ENCODE measurements around the gene SUSD2. TPM values are rescaled to one million over a fixed set of nuclear protein-coding genes. Genes with fewer than 3 reads are reported as not detected.
A peak's percentile ranks its signal among the peaks of the same experiment; 100 is the strongest.
"Not testable (repeated sequence)": the region's sequence is repeated elsewhere in the genome, so short reads cannot be mapped to it uniquely, and the experiment has no call there.

Gene SUSD2
- total and polyA plus RNA-seq, 2 donors (not counting 1 experiment from before 2014, with no cell fraction given): 10.6 to 11.9 TPM

DNA sequence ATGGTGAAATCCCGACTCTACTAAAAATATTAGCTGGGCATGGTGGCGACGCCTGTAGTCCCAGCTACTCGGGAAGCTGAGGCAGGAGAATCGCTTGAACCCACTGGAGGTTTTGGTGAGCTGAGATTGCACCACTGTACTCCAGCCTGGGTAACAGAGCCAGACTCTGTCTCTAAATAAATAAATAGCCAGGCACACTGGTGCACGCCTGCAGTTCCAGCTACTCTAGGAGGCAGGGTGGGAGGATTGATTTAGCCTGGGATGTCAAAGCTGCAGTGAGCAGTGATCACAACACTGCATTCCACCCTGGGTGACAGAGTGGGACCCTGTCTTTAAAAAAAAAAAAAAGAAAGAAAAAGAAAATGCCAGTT, 17.4 kb downstream of the SUSD2 start:
- H4K20me1 ChIP-seq (ENCODE audit: control insufficient read depth, extremely low read depth, insufficient read depth, low read length): no peaks in the 10 kb centered on the region
- DNase-seq (ENCODE audit: low read depth in 2 of 2): peak in 1 of 2 donors; percentile 15
- TF ChIP-seq EZH2 (IDR thresholded peaks at IDR 0.05; ENCODE audit: low read length, missing control alignments): no peak
- TF ChIP-seq, protein P1, sequence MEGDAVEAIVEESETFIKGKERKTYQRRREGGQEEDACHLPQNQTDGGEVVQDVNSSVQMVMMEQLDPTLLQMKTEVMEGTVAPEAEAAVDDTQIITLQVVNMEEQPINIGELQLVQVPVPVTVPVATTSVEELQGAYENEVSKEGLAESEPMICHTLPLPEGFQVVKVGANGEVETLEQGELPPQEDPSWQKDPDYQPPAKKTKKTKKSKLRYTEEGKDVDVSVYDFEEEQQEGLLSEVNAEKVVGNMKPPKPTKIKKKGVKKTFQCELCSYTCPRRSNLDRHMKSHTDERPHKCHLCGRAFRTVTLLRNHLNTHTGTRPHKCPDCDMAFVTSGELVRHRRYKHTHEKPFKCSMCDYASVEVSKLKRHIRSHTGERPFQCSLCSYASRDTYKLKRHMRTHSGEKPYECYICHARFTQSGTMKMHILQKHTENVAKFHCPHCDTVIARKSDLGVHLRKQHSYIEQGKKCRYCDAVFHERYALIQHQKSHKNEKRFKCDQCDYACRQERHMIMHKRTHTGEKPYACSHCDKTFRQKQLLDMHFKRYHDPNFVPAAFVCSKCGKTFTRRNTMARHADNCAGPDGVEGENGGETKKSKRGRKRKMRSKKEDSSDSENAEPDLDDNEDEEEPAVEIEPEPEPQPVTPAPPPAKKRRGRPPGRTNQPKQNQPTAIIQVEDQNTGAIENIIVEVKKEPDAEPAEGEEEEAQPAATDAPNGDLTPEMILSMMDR (conservative IDR thresholded peaks at IDR 0.05 in 1 of 2, IDR thresholded peaks at IDR 0.05 in 1 of 2; ENCODE audit: low read depth in 1 of 2, low read length in 2 of 2): no peak
- no peak overlapping the region for H2AFZ ChIP-seq (ENCODE audit: low read length)
- H3K9ac ChIP-seq (ENCODE audit: insufficient read depth, low read length): no peak overlapping the region
- no peaks in the 10 kb centered on the region for H3K79me2 ChIP-seq (ENCODE audit: control insufficient read depth, insufficient read depth, low read length)
- H3K9me3 ChIP-seq (ENCODE audit: control insufficient read depth, insufficient read depth, low read depth, low read length): no peaks in the 10 kb centered on the region
- H3K4me1 ChIP-seq (ENCODE audit: control insufficient read depth, extremely low read depth, insufficient read depth, low read length): peaks cover 3% of the 10 kb centered on the region
- H3K36me3 ChIP-seq (ENCODE audit: control insufficient read depth, insufficient read depth, low read length): no peaks in the 10 kb centered on the region
- H3K27ac ChIP-seq (ENCODE audit: insufficient read depth, low read length): no peak overlapping the region
- H3K27me3 ChIP-seq (ENCODE audit: control insufficient read depth, insufficient read depth, low read length): no peaks in the 10 kb centered on the region
- H3K4me3 ChIP-seq (replicated peaks in 1 of 4; ENCODE audit: control extremely low read depth in 1 of 4, insufficient read depth in 1 of 4, low read depth in 3 of 4, low read length in 4 of 4): no peak overlapping the region
- no peak overlapping the region for H3K4me2 ChIP-seq (ENCODE audit: extremely low read depth, insufficient read depth, low read length)

DNA sequence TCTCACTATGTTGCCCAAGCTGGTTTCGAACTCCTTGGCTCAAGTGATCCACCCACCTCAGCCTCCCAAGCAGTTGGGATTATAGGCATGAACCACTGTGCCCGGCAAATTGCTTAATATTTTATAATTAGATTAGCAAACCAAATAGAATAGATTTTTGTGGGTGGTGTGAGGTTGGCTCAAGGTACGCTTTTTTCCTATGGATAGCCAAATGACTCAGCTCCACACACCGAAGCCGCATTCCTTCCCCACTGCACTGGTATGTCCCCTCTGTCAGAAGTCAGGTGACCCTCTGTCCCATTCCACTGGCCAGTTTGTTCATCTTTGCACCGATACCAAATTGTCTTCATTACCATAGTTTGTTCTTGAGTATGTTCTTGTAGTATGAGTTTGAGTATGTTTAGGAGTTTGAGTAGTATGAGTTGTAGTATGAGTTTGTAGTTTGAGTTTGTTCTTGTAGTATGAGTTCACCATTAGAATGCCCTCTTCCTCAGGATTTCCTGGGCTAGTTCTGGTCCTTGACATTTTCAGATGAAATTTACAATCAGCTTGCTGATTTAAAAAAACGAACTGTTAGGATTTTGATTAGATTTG, 19.4 kb downstream of the SUSD2 start:
- Histone ChIP-seq H4K20me1 (ENCODE audit: control insufficient read depth, extremely low read depth, insufficient read depth, low read length) (no peaks in the 10 kb centered on the region), H3K27ac (ENCODE audit: insufficient read depth, low read length) (no peak overlapping the region), H3K4me1 (ENCODE audit: control insufficient read depth, extremely low read depth, insufficient read depth, low read length) (peaks cover 3% of the 10 kb centered on the region), H3K9ac (ENCODE audit: insufficient read depth, low read length) (no peak overlapping the region), H2AFZ (ENCODE audit: low read length) (no peak overlapping the region), H3K79me2 (ENCODE audit: control insufficient read depth, insufficient read depth, low read length) (no peaks in the 10 kb centered on the region), H3K36me3 (ENCODE audit: control insufficient read depth, insufficient read depth, low read length) (no peaks in the 10 kb centered on the region), H3K9me3 (ENCODE audit: control insufficient read depth, insufficient read depth, low read depth, low read length) (no peaks in the 10 kb centered on the region), H3K4me3 (replicated peaks in 1 of 4; ENCODE audit: control extremely low read depth in 1 of 4, insufficient read depth in 1 of 4, low read depth in 3 of 4, low read length in 4 of 4) (no peak overlapping the region), H3K27me3 (ENCODE audit: control insufficient read depth, insufficient read depth, low read length) (no peaks in the 10 kb centered on the region), H3K4me2 (ENCODE audit: extremely low read depth, insufficient read depth, low read length) (no peak overlapping the region)
- TF ChIP-seq, protein P1 (conservative IDR thresholded peaks at IDR 0.05 in 1 of 2, IDR thresholded peaks at IDR 0.05 in 1 of 2; ENCODE audit: low read depth in 1 of 2, low read length in 2 of 2): no peak
- no peak for TF ChIP-seq EZH2 (IDR thresholded peaks at IDR 0.05; ENCODE audit: low read length, missing control alignments)
- DNase-seq (ENCODE audit: low read depth in 2 of 2): peak; percentile 19 to 94

DNA sequence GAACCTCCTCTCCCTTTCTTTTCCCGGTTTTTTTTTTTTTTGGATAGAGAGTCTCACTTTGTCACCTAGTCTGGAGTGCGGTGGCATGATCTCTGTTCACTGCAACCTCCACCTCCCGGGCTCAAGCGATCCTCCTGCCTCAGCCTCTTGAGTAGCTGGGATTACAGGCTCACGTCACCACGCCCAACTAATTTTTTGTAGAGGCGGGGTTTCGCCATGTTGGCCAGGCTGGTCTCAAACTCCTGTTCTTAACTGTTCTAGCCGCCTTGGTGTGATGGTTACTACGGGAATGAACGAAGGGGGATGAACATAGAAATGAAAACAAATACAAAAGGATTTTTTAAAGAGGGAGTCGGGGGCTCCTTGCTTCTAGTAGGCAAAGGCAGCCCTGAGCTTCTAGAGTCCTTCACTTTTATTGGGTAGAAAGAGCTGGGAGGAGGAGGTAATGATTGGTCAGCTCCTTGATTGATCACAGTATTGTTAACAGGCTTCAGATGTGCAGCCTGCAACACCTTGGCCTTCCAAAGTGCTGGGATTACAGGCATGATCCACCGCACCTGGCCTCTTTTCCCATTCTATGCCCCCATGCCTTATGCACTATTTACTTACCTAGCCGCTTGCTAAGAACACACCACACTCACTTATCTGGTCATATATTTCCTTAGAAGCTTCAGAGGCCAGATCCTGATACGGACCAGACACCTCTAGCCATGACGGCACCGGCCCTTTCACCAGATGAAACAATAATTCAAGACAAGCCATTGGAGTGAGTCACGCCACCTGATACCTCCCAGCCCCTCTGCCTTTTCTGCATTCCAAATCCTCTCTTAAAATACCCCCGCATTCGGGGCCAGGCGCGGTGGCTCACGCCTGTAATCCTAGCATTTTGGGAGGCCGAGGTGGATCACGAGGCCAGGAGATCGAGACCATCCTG, 20.7 kb downstream of the SUSD2 start:
- no peaks in the 10 kb centered on the region for H4K20me1 ChIP-seq (ENCODE audit: control insufficient read depth, extremely low read depth, insufficient read depth, low read length)
- peak in 1 of 2 donors; percentile 64 for DNase-seq (ENCODE audit: low read depth in 2 of 2)
- TF ChIP-seq, protein P1 (conservative IDR thresholded peaks at IDR 0.05 in 1 of 2, IDR thresholded peaks at IDR 0.05 in 1 of 2; ENCODE audit: low read depth in 1 of 2, low read length in 2 of 2): no peak
- TF ChIP-seq EZH2 (IDR thresholded peaks at IDR 0.05; ENCODE audit: low read length, missing control alignments): no peak
- H3K36me3 ChIP-seq (ENCODE audit: control insufficient read depth, insufficient read depth, low read length): no peaks in the 10 kb centered on the region
- no peak overlapping the region for H2AFZ ChIP-seq (ENCODE audit: low read length)
- no peak overlapping the region for H3K4me3 ChIP-seq (replicated peaks in 1 of 4; ENCODE audit: control extremely low read depth in 1 of 4, insufficient read depth in 1 of 4, low read depth in 3 of 4, low read length in 4 of 4)
- peaks cover 5% of the 10 kb centered on the region for H3K4me1 ChIP-seq (ENCODE audit: control insufficient read depth, extremely low read depth, insufficient read depth, low read length)
- H3K27ac ChIP-seq (ENCODE audit: insufficient read depth, low read length): no peak overlapping the region
- no peak overlapping the region for H3K9ac ChIP-seq (ENCODE audit: insufficient read depth, low read length)
- H3K79me2 ChIP-seq (ENCODE audit: control insufficient read depth, insufficient read depth, low read length): no peaks in the 10 kb centered on the region
- H3K9me3 ChIP-seq (ENCODE audit: control insufficient read depth, insufficient read depth, low read depth, low read length): no peaks in the 10 kb centered on the region
- no peaks in the 10 kb centered on the region for H3K27me3 ChIP-seq (ENCODE audit: control insufficient read depth, insufficient read depth, low read length)
- H3K4me2 ChIP-seq (ENCODE audit: extremely low read depth, insufficient read depth, low read length): no peak overlapping the region

DNA sequence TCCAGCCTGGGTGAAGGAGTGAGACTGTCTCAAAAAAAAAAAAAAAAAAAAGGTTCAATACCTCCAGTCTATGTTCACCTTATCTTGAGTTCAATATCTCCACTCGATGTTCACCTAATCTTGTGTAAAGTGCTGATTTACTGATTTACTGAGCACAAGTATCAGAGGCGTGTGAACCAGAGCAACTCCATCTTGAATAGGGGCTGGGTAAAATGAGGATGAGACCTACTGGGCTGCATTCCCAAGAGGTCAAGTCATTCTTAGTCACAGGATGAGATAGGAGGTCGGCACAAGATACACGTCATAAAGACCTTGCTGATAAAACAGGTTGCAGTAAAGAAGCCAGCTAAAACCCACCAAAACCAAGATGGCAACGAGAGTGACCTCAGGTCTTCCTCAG, 22.6 kb downstream of the SUSD2 start:
- not testable (repeated sequence) for H3K9ac ChIP-seq (ENCODE audit: insufficient read depth, low read length); DNase-seq (ENCODE audit: low read depth in 2 of 2); H3K27ac ChIP-seq (ENCODE audit: insufficient read depth, low read length); H3K4me3 ChIP-seq (replicated peaks in 1 of 4; ENCODE audit: control extremely low read depth in 1 of 4, insufficient read depth in 1 of 4, low read depth in 3 of 4, low read length in 4 of 4); H3K79me2 ChIP-seq (ENCODE audit: control insufficient read depth, insufficient read depth, low read length); H2AFZ ChIP-seq (ENCODE audit: low read length); H3K9me3 ChIP-seq (ENCODE audit: control insufficient read depth, insufficient read depth, low read depth, low read length); H3K4me2 ChIP-seq (ENCODE audit: extremely low read depth, insufficient read depth, low read length); H4K20me1 ChIP-seq (ENCODE audit: control insufficient read depth, extremely low read depth, insufficient read depth, low read length); H3K27me3 ChIP-seq (ENCODE audit: control insufficient read depth, insufficient read depth, low read length); H3K36me3 ChIP-seq (ENCODE audit: control insufficient read depth, insufficient read depth, low read length)
- peaks cover 15% of the 10 kb centered on the region for H3K4me1 ChIP-seq (ENCODE audit: control insufficient read depth, extremely low read depth, insufficient read depth, low read length)
